Endodermal cell (in vitro differentiated cells): ENCODE data around the gene PRR5. TPM values are rescaled to one million over a fixed set of nuclear protein-coding genes. Genes with fewer than 3 reads are reported as not detected.

Source experiments
- DNase-seq: peaks from one replicate; pipeline ENCODE4 v3.0.0-alpha.2; 2017
- H3K27ac ChIP-seq: 2 replicates; pipeline ENCODE4 v1.5.1; 2013; ENCODE audit warnings: mild to moderate bottlenecking, low read depth, low read length, moderate library complexity
- H3K27me3 ChIP-seq: 2 replicates; pipeline ENCODE4 v1.6.1; 2013; ENCODE audit warnings: mild to moderate bottlenecking, low read length, moderate library complexity; ENCODE audit not compliant: insufficient read depth, control insufficient read depth, poor library complexity, severe bottlenecking
- H3K36me3 ChIP-seq: 2 replicates; pipeline ENCODE4 v1.7.0; 2013; ENCODE audit warnings: mild to moderate bottlenecking, low read length, moderate library complexity; ENCODE audit not compliant: control insufficient read depth, insufficient read depth
- H3K4me1 ChIP-seq: one replicate; pipeline ENCODE4 v1.7.0; 2013; ENCODE audit warnings: low read length; ENCODE audit not compliant: control insufficient read depth, insufficient read depth
- H3K4me3 ChIP-seq: 2 replicates; pipeline ENCODE4 v1.5.1; 2013; ENCODE audit warnings: mild to moderate bottlenecking, low read length, moderate library complexity
- H3K9ac ChIP-seq: 2 replicates; pipeline ENCODE4 v1.6.1; 2013; ENCODE audit warnings: mild to moderate bottlenecking, low read length, moderate library complexity; ENCODE audit not compliant: poor library complexity, severe bottlenecking; ENCODE audit errors: extremely low read depth
- H3K9me3 ChIP-seq: 2 replicates; pipeline ENCODE4 v1.6.1; 2013; ENCODE audit warnings: mild to moderate bottlenecking, low read length, moderate library complexity; ENCODE audit not compliant: control insufficient read depth
- H3K27ac Mint-ChIP-seq: 2 replicates; pipeline ENCODE4 v1.8.0; 2020; ENCODE audit warnings: mixed read lengths
- H3K27me3 Mint-ChIP-seq: 2 replicates; pipeline ENCODE4 v1.8.0; 2021; ENCODE audit warnings: mild to moderate bottlenecking, mixed read lengths; ENCODE audit not compliant: insufficient read depth
- H3K36me3 Mint-ChIP-seq: 2 replicates; pipeline ENCODE4 v1.8.0; 2020; ENCODE audit warnings: low read depth, mixed read lengths
- H3K4me1 Mint-ChIP-seq: 2 replicates; pipeline ENCODE4 v1.8.0; 2020; ENCODE audit warnings: mixed read lengths
- H3K4me3 Mint-ChIP-seq: 2 replicates; pipeline ENCODE4 v1.8.0; 2020; ENCODE audit warnings: mild to moderate bottlenecking, moderate library complexity, mixed read lengths
- H3K9me3 Mint-ChIP-seq: 2 replicates; pipeline ENCODE4 v1.8.0; 2020; ENCODE audit warnings: mild to moderate bottlenecking, mixed read lengths
- WGBS, 2 experiments: methylation state at CpG; one replicate each; pipeline versions ENCODE4 v1.1.5 to v1.1.7; 2013; ENCODE audit warnings: missing lambda C conversion rate in 2 of 2, mixed read lengths in 1 of 2; ENCODE audit not compliant: insufficient coverage in 1 of 2, insufficient read length in 1 of 2; 5-methylcytosine and 5-hydroxymethylcytosine counted together
- total RNA-seq, 2 donors: library from RNA; stranded (reverse); fragmentation: NEBNext Ultra II Directional in 1 of 2; extraction: Animal tissue kit (Norgen Biotek cat#: 25700) in 1 of 2; gene quantifications; 2 replicates in 1 of 2; 3 replicates in 1 of 2; pipeline ENCODE4 v1.2.1, GENCODE V29; 2021
- TF ChIP-seq, protein P1 (sequence below): fragments of 200-600 bp; sonication (generic); conservative IDR thresholded peaks from 2 replicates; pipeline ENCODE4 v1.5.0; 2021; ENCODE audit warnings: antibody characterized with exemption, mild to moderate bottlenecking

Gene PRR5
- total RNA-seq, 2 donors from 2014 or later = 32.0 to 37.2 TPM

GRCh38 chr22:44777364-44777755 lies 75.4 kb downstream of the PRR5 start:
- Mint-ChIP-seq H3K4me3 (no peak overlapping the region), H3K9me3 (peaks cover 20% of the 10 kb centered on the region), H3K27me3 (no peaks in the 10 kb centered on the region), H3K4me1 (no peaks in the 10 kb centered on the region), H3K27ac (no peak overlapping the region), H3K36me3 (peaks cover 24% of the 10 kb centered on the region)
- H3K36me3 ChIP-seq = no peaks in the 10 kb centered on the region
- peaks cover 14% of the 10 kb centered on the region for H3K9me3 ChIP-seq
- H3K27ac ChIP-seq = no peak overlapping the region
- H3K27me3 ChIP-seq = no peaks in the 10 kb centered on the region
- H3K9ac ChIP-seq = no peak overlapping the region
- 86 to 90% methylated on average over 2 of the region's 2 CpGs for WGBS, 2 experiments
- no peak for DNase-seq
- TF ChIP-seq, protein P1, sequence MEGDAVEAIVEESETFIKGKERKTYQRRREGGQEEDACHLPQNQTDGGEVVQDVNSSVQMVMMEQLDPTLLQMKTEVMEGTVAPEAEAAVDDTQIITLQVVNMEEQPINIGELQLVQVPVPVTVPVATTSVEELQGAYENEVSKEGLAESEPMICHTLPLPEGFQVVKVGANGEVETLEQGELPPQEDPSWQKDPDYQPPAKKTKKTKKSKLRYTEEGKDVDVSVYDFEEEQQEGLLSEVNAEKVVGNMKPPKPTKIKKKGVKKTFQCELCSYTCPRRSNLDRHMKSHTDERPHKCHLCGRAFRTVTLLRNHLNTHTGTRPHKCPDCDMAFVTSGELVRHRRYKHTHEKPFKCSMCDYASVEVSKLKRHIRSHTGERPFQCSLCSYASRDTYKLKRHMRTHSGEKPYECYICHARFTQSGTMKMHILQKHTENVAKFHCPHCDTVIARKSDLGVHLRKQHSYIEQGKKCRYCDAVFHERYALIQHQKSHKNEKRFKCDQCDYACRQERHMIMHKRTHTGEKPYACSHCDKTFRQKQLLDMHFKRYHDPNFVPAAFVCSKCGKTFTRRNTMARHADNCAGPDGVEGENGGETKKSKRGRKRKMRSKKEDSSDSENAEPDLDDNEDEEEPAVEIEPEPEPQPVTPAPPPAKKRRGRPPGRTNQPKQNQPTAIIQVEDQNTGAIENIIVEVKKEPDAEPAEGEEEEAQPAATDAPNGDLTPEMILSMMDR = no peak
- H3K4me1 ChIP-seq = no peaks in the 10 kb centered on the region
- no peak overlapping the region for H3K4me3 ChIP-seq

DNA sequence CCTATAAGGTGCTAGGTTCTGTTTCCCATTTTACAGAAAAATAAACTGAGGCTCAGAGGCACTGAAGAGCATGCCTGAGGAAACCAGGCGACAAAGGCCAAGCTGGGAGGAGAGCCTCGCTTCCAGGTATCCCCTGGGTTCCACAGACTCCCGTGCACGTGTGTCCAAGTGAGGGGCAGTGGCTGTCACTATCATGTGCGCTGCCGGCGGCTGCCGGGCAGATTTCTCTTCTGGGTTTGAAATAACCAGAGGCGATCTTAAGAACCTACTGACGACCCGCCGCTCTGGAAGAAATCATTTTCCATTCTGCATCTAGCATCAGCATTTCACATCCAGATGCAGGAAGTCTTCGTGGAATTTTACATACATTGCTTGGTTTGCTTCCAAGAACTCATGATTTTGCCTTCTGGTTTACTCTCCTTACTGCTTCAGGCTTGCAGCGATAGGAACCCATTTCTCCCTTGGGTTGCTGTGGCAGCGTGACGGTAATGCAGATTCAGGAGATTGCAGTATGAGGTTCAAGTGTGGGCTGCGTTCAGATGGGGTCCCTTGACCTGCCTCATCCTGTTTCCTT lies 79.0 kb downstream of the PRR5 start:
- Histone ChIP-seq H3K27ac (no peak overlapping the region), H3K36me3 (no peaks in the 10 kb centered on the region), H3K27me3 (no peaks in the 10 kb centered on the region), H3K9me3 (no peaks in the 10 kb centered on the region), H3K4me3 (no peak overlapping the region), H3K4me1 (no peaks in the 10 kb centered on the region), H3K9ac (no peak overlapping the region)
- Mint-ChIP-seq H3K27me3 (no peaks in the 10 kb centered on the region), H3K36me3 (peaks cover 16% of the 10 kb centered on the region), H3K4me3 (no peak overlapping the region), H3K27ac (no peak overlapping the region), H3K4me1 (peaks cover 8% of the 10 kb centered on the region), H3K9me3 (peaks cover 2% of the 10 kb centered on the region)
- TF ChIP-seq, protein P1 = no peak
- 91 to 97% methylated on average over 13 to 17 of the region's 17 CpGs for WGBS, 2 experiments
- no peak for DNase-seq

DNA sequence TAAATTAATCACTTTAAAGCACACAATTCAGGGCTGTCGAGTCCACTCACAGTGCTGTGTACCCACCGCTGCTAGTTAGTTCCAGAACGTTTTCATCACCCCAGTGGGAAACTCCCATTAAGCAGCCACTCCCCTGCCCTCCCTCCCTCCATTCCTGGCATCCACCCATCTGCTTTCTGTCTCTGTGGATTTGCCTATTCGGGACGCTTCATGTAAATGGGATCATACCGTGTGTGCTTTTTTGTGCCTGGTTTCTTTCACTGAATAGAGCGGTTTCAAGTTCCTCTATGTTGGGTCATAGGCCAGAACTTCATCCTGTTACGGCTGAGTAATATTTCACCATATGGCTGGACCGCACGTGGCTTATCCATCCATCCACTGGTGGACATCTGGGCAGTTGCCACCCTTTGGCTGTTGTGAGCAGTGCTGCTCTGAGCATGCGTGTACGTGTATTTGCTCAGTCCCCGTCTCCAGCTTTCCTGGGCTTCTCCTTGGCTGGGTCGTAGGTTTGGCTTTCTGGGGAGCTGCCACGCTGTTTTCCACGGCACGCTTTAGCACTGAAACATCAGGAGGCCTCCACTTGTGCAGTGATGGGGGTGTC lies 80.5 kb downstream of the PRR5 start:
- peaks cover 24% of the 10 kb centered on the region for H3K36me3 Mint-ChIP-seq
- DNase-seq = no peak
- peaks cover 8% of the 10 kb centered on the region for H3K4me1 Mint-ChIP-seq
- no peaks in the 10 kb centered on the region for H3K4me1 ChIP-seq
- no peaks in the 10 kb centered on the region for H3K27me3 ChIP-seq
- H3K27me3 Mint-ChIP-seq = no peaks in the 10 kb centered on the region
- no peak overlapping the region for H3K4me3 Mint-ChIP-seq
- no peak overlapping the region for H3K27ac Mint-ChIP-seq
- 82 to 84% methylated on average over 16 to 17 of the region's 17 CpGs for WGBS, 2 experiments
- H3K9me3 ChIP-seq = no peaks in the 10 kb centered on the region
- peaks cover 2% of the 10 kb centered on the region for H3K9me3 Mint-ChIP-seq
- H3K9ac ChIP-seq = no peak overlapping the region
- no peak overlapping the region for H3K4me3 ChIP-seq
- no peak overlapping the region for H3K27ac ChIP-seq
- peaks cover under 1% of the 10 kb centered on the region for H3K36me3 ChIP-seq
- TF ChIP-seq, protein P1 = no peak
